HFFc6 (cell line): Measurements from ENCODE around the gene ZNF490. TPM values are rescaled to one million over a fixed set of nuclear protein-coding genes. Genes with fewer than 3 reads are reported as not detected.

Source experiments
- DNase-seq: peaks from one replicate; pipeline ENCODE4 v3.0.0-alpha.2; 2018
- H3K27ac Mint-ChIP-seq: 2 replicates; pipeline ENCODE4 v1.8.0; 2020; ENCODE audit warnings: mild to moderate bottlenecking, mixed read lengths
- H3K27me3 Mint-ChIP-seq: 2 replicates; pipeline ENCODE4 v1.8.0; 2021; ENCODE audit warnings: mild to moderate bottlenecking, moderate library complexity, mixed read lengths; ENCODE audit not compliant: insufficient read depth
- H3K36me3 Mint-ChIP-seq: 2 replicates; pipeline ENCODE4 v1.8.0; 2021; ENCODE audit warnings: low read depth, mixed read lengths
- H3K4me1 Mint-ChIP-seq: 2 replicates; pipeline ENCODE4 v1.8.0; 2020; ENCODE audit warnings: low read depth, mixed read lengths
- H3K4me3 Mint-ChIP-seq: 2 replicates; pipeline ENCODE4 v1.8.0; 2020; ENCODE audit warnings: mild to moderate bottlenecking, moderate library complexity, mixed read lengths
- H3K9me3 Mint-ChIP-seq: 2 replicates; pipeline ENCODE4 v1.8.0; 2020; ENCODE audit warnings: mild to moderate bottlenecking, mixed read lengths
- total RNA-seq, 6 experiments: library from RNA; stranded (reverse); fragmentation: NEBNext Ultra II Directional; extraction: Animal tissue kit (Norgen Biotek cat#: 25700); gene quantifications; 2 replicates in 1 of 6; 3 replicates in 5 of 6; pipeline ENCODE4 v1.2.3, GENCODE V29; 2021
- TF ChIP-seq, protein P1 (sequence below): fragments of 200-600 bp; sonication (generic); IDR thresholded peaks from 2 replicates; pipeline ENCODE4 v1.5.0; 2021; ENCODE audit warnings: antibody characterized with exemption, mild to moderate bottlenecking

Gene ZNF490
- total RNA-seq, 6 experiments from 2014 or later, result 5.4 to 9.2 (median 7.8) TPM

DNA sequence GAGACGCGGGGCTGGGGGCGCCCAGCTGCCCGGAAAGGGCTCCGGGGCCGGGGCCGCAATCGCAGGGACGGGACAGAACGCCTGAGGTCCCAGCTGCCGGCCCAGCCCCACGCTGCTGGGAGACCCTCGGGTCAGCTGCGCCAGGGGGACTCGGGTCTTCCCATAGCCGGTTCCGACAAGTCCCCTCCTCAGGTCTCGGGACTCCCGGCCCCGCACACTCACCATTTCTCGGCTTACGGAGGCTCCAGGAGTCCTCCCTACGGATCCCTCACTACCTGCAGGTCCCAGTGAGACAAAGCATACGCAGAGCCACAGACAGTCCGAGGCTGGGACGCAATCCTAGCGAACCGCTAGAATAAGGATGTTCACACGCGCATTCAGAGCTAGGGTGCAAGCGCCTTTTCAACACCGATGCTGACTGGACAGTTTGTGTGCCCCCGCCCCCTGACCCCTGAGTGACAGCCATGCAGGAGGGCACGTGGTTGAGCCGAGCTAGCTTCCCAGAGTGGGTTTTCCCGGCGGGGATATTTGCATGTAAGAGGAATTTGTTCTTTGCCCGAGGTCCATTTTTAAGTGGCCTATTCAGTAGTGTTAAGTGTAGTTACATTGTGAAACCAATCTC lies 13.6 kb downstream of the ZNF490 start:
- Mint-ChIP-seq H3K36me3 (peaks cover 21% of the 10 kb centered on the region), H3K27ac (no peak overlapping the region), H3K4me1 (no peaks in the 10 kb centered on the region), H3K27me3 (no peaks in the 10 kb centered on the region), H3K4me3 (no peak overlapping the region), H3K9me3 (no peaks in the 10 kb centered on the region)
- TF ChIP-seq, protein P1, sequence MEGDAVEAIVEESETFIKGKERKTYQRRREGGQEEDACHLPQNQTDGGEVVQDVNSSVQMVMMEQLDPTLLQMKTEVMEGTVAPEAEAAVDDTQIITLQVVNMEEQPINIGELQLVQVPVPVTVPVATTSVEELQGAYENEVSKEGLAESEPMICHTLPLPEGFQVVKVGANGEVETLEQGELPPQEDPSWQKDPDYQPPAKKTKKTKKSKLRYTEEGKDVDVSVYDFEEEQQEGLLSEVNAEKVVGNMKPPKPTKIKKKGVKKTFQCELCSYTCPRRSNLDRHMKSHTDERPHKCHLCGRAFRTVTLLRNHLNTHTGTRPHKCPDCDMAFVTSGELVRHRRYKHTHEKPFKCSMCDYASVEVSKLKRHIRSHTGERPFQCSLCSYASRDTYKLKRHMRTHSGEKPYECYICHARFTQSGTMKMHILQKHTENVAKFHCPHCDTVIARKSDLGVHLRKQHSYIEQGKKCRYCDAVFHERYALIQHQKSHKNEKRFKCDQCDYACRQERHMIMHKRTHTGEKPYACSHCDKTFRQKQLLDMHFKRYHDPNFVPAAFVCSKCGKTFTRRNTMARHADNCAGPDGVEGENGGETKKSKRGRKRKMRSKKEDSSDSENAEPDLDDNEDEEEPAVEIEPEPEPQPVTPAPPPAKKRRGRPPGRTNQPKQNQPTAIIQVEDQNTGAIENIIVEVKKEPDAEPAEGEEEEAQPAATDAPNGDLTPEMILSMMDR, result no peak
- DNase-seq, result no peak

DNA sequence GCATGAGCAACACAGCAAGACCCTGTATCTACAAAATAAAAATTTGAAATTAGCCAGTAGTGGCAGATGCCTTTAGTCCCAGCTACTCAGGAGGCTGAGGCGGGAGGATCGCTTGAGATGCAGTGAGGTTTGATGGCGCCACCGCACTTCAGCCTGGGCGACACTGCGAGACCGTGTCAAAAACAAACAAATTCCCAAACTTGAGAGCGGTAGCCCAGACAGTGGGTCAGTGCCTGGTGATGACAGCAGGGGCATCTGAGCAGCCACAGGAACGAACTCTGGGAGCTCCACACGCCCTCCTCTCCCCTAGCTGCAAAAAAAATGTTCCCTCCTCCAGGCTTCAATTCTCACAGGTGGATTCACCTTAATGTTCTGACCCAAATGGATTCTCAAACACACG lies 14.1 kb downstream of the ZNF490 start:
- no peak overlapping the region for H3K4me3 Mint-ChIP-seq
- no peak for DNase-seq
- TF ChIP-seq, protein P1, result no peak
- H3K36me3 Mint-ChIP-seq, result peaks cover 26% of the 10 kb centered on the region
- H3K4me1 Mint-ChIP-seq, result no peaks in the 10 kb centered on the region
- no peaks in the 10 kb centered on the region for H3K9me3 Mint-ChIP-seq
- H3K27ac Mint-ChIP-seq, result no peak overlapping the region
- no peaks in the 10 kb centered on the region for H3K27me3 Mint-ChIP-seq

DNA sequence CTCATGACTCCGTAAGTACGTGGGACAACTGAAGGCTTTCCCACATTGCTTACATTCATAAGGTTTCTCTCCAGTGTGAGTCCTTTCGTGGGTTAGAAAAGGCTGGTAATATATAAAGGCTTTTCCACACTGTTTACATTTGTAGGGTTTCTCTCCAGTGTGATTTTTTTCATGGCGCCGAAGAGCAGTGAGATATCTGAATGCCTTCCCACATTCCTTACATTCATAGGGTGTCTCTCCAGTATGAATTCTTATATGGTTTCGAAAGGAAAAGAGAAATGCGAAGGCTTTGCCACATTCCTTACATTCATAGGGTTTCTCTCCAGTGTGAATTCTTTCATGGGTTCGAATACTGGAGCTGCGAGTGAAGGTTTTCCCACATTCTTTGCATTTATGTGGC lies 29.5 kb downstream of the ZNF490 start:
- TF ChIP-seq, protein P1, result no peak
- H3K4me1 Mint-ChIP-seq, result peaks cover 11% of the 10 kb centered on the region
- H3K36me3 Mint-ChIP-seq, result peaks cover 65% of the 10 kb centered on the region
- no peaks in the 10 kb centered on the region; the same call in 1 of the 2 replicates for H3K27me3 Mint-ChIP-seq
- H3K9me3 Mint-ChIP-seq, result peaks cover 69% of the 10 kb centered on the region
- H3K4me3 Mint-ChIP-seq, result no peak overlapping the region
- H3K27ac Mint-ChIP-seq, result no peak overlapping the region
- DNase-seq, result no peak

DNA sequence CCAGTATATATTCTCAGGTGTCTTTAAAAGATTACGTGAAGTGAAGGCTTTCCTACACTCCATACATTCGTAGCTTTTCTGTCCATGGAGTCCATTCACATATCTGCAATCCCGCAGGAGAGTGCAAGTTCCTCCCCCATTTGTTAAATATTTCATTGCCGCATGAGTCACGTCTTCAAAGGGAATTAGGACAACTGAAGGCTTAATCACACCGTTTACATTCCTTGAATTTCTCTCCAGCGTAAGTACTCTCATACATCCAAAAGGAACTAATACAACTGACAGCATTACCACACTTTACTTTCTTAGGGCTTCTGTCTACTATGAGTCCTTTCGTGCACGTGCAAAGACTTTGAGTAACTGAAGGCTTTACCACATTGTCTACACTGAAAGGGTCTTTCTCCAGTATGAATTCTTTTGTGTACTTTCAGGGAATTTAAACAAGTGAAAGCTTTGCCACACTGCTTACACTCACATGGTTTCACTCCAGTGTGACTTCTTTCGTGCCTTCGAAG lies 30.4 kb downstream of the ZNF490 start:
- Mint-ChIP-seq H3K4me1 (peaks cover 11% of the 10 kb centered on the region), H3K9me3 (peaks cover 78% of the 10 kb centered on the region), H3K27me3 (no peaks in the 10 kb centered on the region; the same call in 1 of the 2 replicates), H3K27ac (peak overlapping the region; percentile 9; the same call in 1 of the 2 replicates), H3K36me3 (peaks cover 73% of the 10 kb centered on the region), H3K4me3 (0 out of 2 replicates have a peak overlapping the region, but pooled peaks have one; percentile 19)
- DNase-seq, result peak; percentile 50
- TF ChIP-seq, protein P1, result no peak

DNA sequence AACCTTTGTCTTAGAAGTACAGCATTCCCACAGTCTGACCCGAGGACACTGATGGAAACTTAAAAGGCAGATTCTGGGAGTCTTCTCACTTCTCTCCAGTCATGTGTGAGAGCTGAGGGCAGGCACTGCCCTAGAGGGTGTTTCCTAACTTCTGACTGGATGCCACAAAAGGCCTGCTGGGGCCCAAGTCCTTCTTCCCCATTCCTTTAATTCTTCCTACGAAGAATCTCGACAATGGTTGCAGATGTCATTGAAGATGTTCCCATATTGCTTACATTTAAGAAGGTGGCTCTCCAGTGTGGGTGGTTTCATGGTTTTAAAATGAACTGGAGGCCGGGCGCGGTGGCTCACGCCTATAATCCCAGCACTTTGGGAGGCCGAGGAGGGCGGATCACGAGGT lies 32.0 kb downstream of the ZNF490 start:
- TF ChIP-seq, protein P1, result no peak
- no peak overlapping the region for H3K27ac Mint-ChIP-seq
- H3K27me3 Mint-ChIP-seq, result no peaks in the 10 kb centered on the region; the same call in none of the 2 replicates
- H3K4me3 Mint-ChIP-seq, result no peak overlapping the region
- peaks cover 11% of the 10 kb centered on the region for H3K4me1 Mint-ChIP-seq
- no peak for DNase-seq
- H3K9me3 Mint-ChIP-seq, result peaks cover 81% of the 10 kb centered on the region
- peaks cover 80% of the 10 kb centered on the region for H3K36me3 Mint-ChIP-seq
